Skeletal muscle satellite cell (primary cell): Measurements from ENCODE around the gene GCM1.

Experiments
- H3K27me3 ChIP-seq: 2 replicates; pipeline ENCODE4 v1.7.0; 2013; ENCODE audit warnings: low read length; ENCODE audit not compliant: control insufficient read depth, insufficient read depth
- H3K36me3 ChIP-seq: 2 replicates; pipeline ENCODE4 v1.7.0; 2013; ENCODE audit warnings: mild to moderate bottlenecking, control low read depth, low read length; ENCODE audit not compliant: insufficient read depth
- H3K4me1 ChIP-seq: 2 replicates; pipeline ENCODE4 v1.7.0; 2013; ENCODE audit warnings: low read length; ENCODE audit not compliant: control insufficient read depth, insufficient read depth
- H3K4me2 ChIP-seq: 2 replicates; pipeline ENCODE4 v1.7.0; 2013; ENCODE audit warnings: mild to moderate bottlenecking, low read length
- H3K4me3 ChIP-seq: 2 replicates; pipeline ENCODE4 v1.7.0; 2013; ENCODE audit warnings: low read length
- H3K9ac ChIP-seq: 2 replicates; pipeline ENCODE4 v1.7.0; 2013; ENCODE audit warnings: mild to moderate bottlenecking, low read depth, low read length, moderate library complexity
- H3K9me3 ChIP-seq: replicated peaks from 2 replicates; pipeline ENCODE4 v1.7.0; 2013; ENCODE audit warnings: mild to moderate bottlenecking, control low read depth, low read length

The GCM1 gene

GRCh38 chr6:53151676-53152075 lies 3.0 kb upstream of the GCM1 start:
- H3K9ac ChIP-seq, result no peak overlapping the region
- H3K27me3 ChIP-seq, result peaks cover 9% of the 10 kb centered on the region
- no peaks in the 10 kb centered on the region for H3K9me3 ChIP-seq
- H3K4me2 ChIP-seq, result no peak overlapping the region
- H3K4me1 ChIP-seq, result no peaks in the 10 kb centered on the region
- H3K36me3 ChIP-seq, result no peaks in the 10 kb centered on the region
- H3K4me3 ChIP-seq, result no peak overlapping the region

GRCh38 chr6:53144802-53145201 lies 3.8 kb downstream of the GCM1 start:
- H3K27me3 ChIP-seq, result peaks cover 4% of the 10 kb centered on the region
- no peak overlapping the region for H3K4me2 ChIP-seq
- no peaks in the 10 kb centered on the region for H3K36me3 ChIP-seq
- no peak overlapping the region for H3K4me3 ChIP-seq
- no peak overlapping the region for H3K9ac ChIP-seq
- no peaks in the 10 kb centered on the region for H3K9me3 ChIP-seq
- H3K4me1 ChIP-seq, result no peaks in the 10 kb centered on the region

- no peaks in the 10 kb centered on the region for H3K36me3 ChIP-seq
- H3K9me3 ChIP-seq, result no peaks in the 10 kb centered on the region
- H3K9ac ChIP-seq, result no peak overlapping the region
- H3K27me3 ChIP-seq, result peaks cover under 1% of the 10 kb centered on the region
- no peak overlapping the region for H3K4me3 ChIP-seq
- H3K4me2 ChIP-seq, result no peak overlapping the region
- no peaks in the 10 kb centered on the region for H3K4me1 ChIP-seq
Measured at GRCh38 chr6:53143710-53144109, 4.9 kb downstream of the GCM1 start.

- Histone ChIP-seq H3K36me3 (no peaks in the 10 kb centered on the region), H3K4me2 (no peak overlapping the region)
Measured at GRCh38 chr6:53142810-53143209, 5.8 kb downstream of the GCM1 start.

GRCh38 chr6:53139841-53140413 lies 8.7 kb downstream of the GCM1 start:
- Histone ChIP-seq H3K4me3 (no peak overlapping the region), H3K9me3 (no peaks in the 10 kb centered on the region), H3K27me3 (peaks cover 6% of the 10 kb centered on the region), H3K36me3 (no peaks in the 10 kb centered on the region), H3K4me1 (no peaks in the 10 kb centered on the region), H3K4me2 (no peak overlapping the region), H3K9ac (no peak overlapping the region)

More at GRCh38 chr6:53142810-53143209, 5.8 kb downstream of the GCM1 start:
- Histone ChIP-seq H3K4me3 (no peak overlapping the region), H3K9me3 (no peaks in the 10 kb centered on the region), H3K9ac (no peak overlapping the region), H3K27me3 (peaks cover under 1% of the 10 kb centered on the region), H3K4me1 (no peaks in the 10 kb centered on the region)

GRCh38 chr6:53136000-53136609 lies 12.5 kb downstream of the GCM1 start:
- Histone ChIP-seq H3K4me2 (no peak overlapping the region), H3K4me1 (no peaks in the 10 kb centered on the region), H3K36me3 (no peaks in the 10 kb centered on the region), H3K4me3 (no peak overlapping the region), H3K9me3 (no peaks in the 10 kb centered on the region), H3K27me3 (peaks cover 15% of the 10 kb centered on the region), H3K9ac (no peak overlapping the region)

- H3K4me2 ChIP-seq, result no peak overlapping the region
- H3K4me1 ChIP-seq, result no peaks in the 10 kb centered on the region
- no peaks in the 10 kb centered on the region for H3K36me3 ChIP-seq
- peaks cover 27% of the 10 kb centered on the region for H3K27me3 ChIP-seq
- H3K9ac ChIP-seq, result no peak overlapping the region
- no peaks in the 10 kb centered on the region for H3K9me3 ChIP-seq
- H3K4me3 ChIP-seq, result no peak overlapping the region
Measured at GRCh38 chr6:53134601-53135235, 13.9 kb downstream of the GCM1 start.

- Histone ChIP-seq H3K4me3 (no peak overlapping the region), H3K4me1 (no peaks in the 10 kb centered on the region), H3K36me3 (no peaks in the 10 kb centered on the region), H3K27me3 (peaks cover 31% of the 10 kb centered on the region), H3K9ac (no peak overlapping the region), H3K9me3 (no peaks in the 10 kb centered on the region), H3K4me2 (no peak overlapping the region)
Measured at GRCh38 chr6:53133961-53134360, 14.7 kb downstream of the GCM1 start.

- Histone ChIP-seq H3K4me3 (no peak overlapping the region), H3K4me1 (no peaks in the 10 kb centered on the region), H3K27me3 (peaks cover 50% of the 10 kb centered on the region), H3K9ac (no peak overlapping the region), H3K4me2 (no peak overlapping the region), H3K9me3 (no peaks in the 10 kb centered on the region), H3K36me3 (no peaks in the 10 kb centered on the region)
Measured at GRCh38 chr6:53130569-53131290, 17.9 kb downstream of the GCM1 start.

GRCh38 chr6:53128842-53129241 lies 19.8 kb downstream of the GCM1 start:
- H3K4me2 ChIP-seq, result no peak overlapping the region
- no peak overlapping the region for H3K9ac ChIP-seq
- H3K27me3 ChIP-seq, result peaks cover 55% of the 10 kb centered on the region
- no peak overlapping the region for H3K4me3 ChIP-seq
- H3K36me3 ChIP-seq, result no peaks in the 10 kb centered on the region
- no peaks in the 10 kb centered on the region for H3K4me1 ChIP-seq
- no peaks in the 10 kb centered on the region for H3K9me3 ChIP-seq

GRCh38 chr6:53125276-53125675 lies 23.4 kb downstream of the GCM1 start:
- H3K4me3 ChIP-seq, result no peak overlapping the region
- peaks cover 40% of the 10 kb centered on the region for H3K27me3 ChIP-seq
- no peaks in the 10 kb centered on the region for H3K9me3 ChIP-seq
- no peak overlapping the region for H3K4me2 ChIP-seq
- no peaks in the 10 kb centered on the region for H3K36me3 ChIP-seq
- no peaks in the 10 kb centered on the region for H3K4me1 ChIP-seq
- H3K9ac ChIP-seq, result no peak overlapping the region
